ENCODE measurements around the gene CST7. TPM values are rescaled to one million over a fixed set of nuclear protein-coding genes. Genes with fewer than 3 reads are reported as not detected.
"Not testable (repeated sequence)": the region's sequence is repeated elsewhere in the genome, so short reads cannot be mapped to it uniquely, and the experiment has no call there.

CST7 gene
- polyA plus RNA-seq, 1 of the 3 experiments (the other 2 are of a cell fraction), result 0.07 TPM

DNA sequence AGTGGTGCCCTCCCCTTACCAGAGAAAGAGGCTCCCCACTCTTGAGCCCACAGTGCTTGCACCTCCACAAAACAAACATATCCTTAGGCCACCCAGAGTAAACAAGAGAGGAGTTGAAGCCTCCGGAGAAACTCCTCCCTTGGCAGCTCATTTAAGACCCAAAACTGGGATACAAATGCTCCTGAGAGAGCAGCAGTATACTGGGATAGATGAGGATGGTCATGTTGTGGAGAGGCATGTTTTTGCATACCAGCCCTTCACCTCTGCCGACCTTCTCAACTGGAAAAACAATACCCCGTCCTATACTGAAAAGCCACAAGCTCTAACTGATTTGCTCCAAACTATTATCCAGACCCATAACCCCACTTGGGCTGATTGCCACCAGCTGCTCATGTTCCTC, 28.4 kb upstream of the CST7 start:
- H3K9me3 ChIP-seq; H3K4me2 ChIP-seq; H3K27me3 ChIP-seq (ENCODE audit: insufficient read depth); H3K36me3 ChIP-seq (replicated peaks in 1 of 2; ENCODE audit: control insufficient read depth in 1 of 2, insufficient read depth in 2 of 2, low read length in 1 of 2); H3K9ac ChIP-seq; H3K4me3 ChIP-seq (ENCODE audit: low read depth in 2 of 2, low read length in 1 of 2); POLR2A ChIA-PET; H3K27ac ChIP-seq (ENCODE audit: low read depth in 2 of 2, low read length in 1 of 2); H3K9me2 ChIP-seq; H3K79me2 ChIP-seq (ENCODE audit: insufficient read depth); H3K4me1 ChIP-seq (ENCODE audit: control insufficient read depth in 1 of 2, insufficient read depth in 2 of 2, low read depth in 1 of 2, low read length in 1 of 2); H3F3A ChIP-seq (replicated peaks; ENCODE audit: insufficient read depth); H4K20me1 ChIP-seq (ENCODE audit: insufficient read depth); H2AFZ ChIP-seq (ENCODE audit: low read depth); DNase-seq: not testable (repeated sequence)
- 37% methylated on average over 3 of the region's 3 CpGs for WGBS (ENCODE audit: low lambda C conversion rate)
- CTCF ChIA-PET, result interaction anchor here (1.0 to 1.8 kb wide), 2 partner anchors 760 to 983 kb away, joined by 3 to 7 read pairs; no protein-coding TSS in a partner anchor

DNA sequence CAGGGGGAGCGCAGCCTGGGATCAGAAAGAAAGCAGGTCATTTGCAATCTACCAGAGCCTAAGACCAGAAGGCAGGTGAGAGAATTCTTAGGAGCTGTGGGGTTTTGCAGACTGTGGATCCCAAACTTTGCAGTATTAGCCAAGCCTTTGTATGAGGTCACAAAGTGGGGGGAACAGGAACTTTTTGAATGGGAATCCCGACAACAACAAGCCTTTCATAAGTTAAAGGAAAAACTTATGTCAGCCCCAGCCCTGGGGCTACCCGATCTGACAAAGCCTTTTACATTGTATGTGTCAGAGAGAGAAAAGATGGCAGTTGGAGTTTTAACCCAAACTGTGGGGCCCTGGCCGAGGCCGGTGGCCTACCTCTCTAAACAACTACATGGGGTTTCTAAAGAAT, 19.8 kb upstream of the CST7 start:
- H3K9me3 ChIP-seq; H3K9me2 ChIP-seq; H3K4me2 ChIP-seq; H3K9ac ChIP-seq; POLR2A ChIA-PET; H4K20me1 ChIP-seq (ENCODE audit: insufficient read depth); H2AFZ ChIP-seq (ENCODE audit: low read depth); H3K27me3 ChIP-seq (ENCODE audit: insufficient read depth); H3K4me3 ChIP-seq (ENCODE audit: low read depth in 2 of 2, low read length in 1 of 2); DNase-seq; H3K79me2 ChIP-seq (ENCODE audit: insufficient read depth); H3K4me1 ChIP-seq (ENCODE audit: control insufficient read depth in 1 of 2, insufficient read depth in 2 of 2, low read depth in 1 of 2, low read length in 1 of 2); H3K36me3 ChIP-seq (replicated peaks in 1 of 2; ENCODE audit: control insufficient read depth in 1 of 2, insufficient read depth in 2 of 2, low read length in 1 of 2); H3F3A ChIP-seq (replicated peaks; ENCODE audit: insufficient read depth); H3K27ac ChIP-seq (ENCODE audit: low read depth in 2 of 2, low read length in 1 of 2): not testable (repeated sequence)
- CTCF ChIA-PET, result interaction anchor here (2.4 kb wide), 1 partner anchor 11 kb away, joined by 11 read pairs; no protein-coding TSS in a partner anchor
- WGBS (ENCODE audit: low lambda C conversion rate), result 12% methylated on average over 5 of the region's 5 CpGs

DNA sequence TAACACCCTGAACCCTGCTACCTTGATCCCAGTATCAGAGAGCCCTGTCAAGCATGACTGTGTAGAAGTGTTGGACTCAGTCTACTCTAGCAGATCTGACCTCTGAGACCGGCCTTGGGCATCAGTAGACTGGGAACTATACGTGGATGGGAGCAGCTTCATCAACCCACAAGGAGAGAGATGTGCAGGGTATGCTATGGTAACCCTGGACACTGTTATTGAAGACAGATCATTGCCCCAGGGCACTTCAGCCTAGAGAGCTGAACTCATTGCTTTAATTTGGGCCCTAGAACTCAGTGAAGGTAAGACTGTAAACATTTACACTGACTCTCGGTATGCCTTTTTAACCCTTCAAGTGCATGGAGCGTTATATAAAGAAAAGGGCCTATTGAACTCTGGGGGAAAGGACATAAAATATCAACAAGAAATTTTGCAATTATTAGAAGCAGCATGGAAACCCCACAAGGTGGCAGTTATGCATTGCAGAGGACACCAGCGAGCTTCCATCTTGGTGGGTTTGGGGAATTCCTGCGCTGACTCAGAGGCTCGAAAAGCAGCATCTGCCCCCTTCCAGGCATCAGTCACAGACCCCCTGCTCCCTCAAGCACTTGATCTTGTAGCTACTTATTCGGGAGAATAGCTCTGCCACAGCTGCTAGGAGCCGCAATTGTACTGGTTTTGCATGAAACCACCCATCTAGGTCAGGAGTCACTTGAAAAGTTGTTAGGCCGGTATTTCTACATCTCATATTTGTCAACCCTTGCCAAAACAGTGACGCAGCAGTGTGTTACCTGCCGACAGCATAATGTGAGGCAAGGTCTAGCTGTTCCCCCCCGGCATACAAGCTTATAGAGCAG, 19.0 kb upstream of the CST7 start:
- H3K9me3 ChIP-seq; H3K27ac ChIP-seq (ENCODE audit: low read depth in 2 of 2, low read length in 1 of 2); H3K79me2 ChIP-seq (ENCODE audit: insufficient read depth); DNase-seq; H3K9ac ChIP-seq; H3K27me3 ChIP-seq (ENCODE audit: insufficient read depth); H3K36me3 ChIP-seq (replicated peaks in 1 of 2; ENCODE audit: control insufficient read depth in 1 of 2, insufficient read depth in 2 of 2, low read length in 1 of 2); H2AFZ ChIP-seq (ENCODE audit: low read depth); H3K4me2 ChIP-seq; H3K4me3 ChIP-seq (ENCODE audit: low read depth in 2 of 2, low read length in 1 of 2); H3F3A ChIP-seq (replicated peaks; ENCODE audit: insufficient read depth); H3K9me2 ChIP-seq; H4K20me1 ChIP-seq (ENCODE audit: insufficient read depth); H3K4me1 ChIP-seq (ENCODE audit: control insufficient read depth in 1 of 2, insufficient read depth in 2 of 2, low read depth in 1 of 2, low read length in 1 of 2); POLR2A ChIA-PET: not testable (repeated sequence)
- CTCF ChIA-PET, result interaction anchor here (0.6 to 3.0 kb wide), 7 partner anchors 12 to 148 kb away, joined by 3 to 13 read pairs (median 4); no protein-coding TSS in a partner anchor
- WGBS (ENCODE audit: low lambda C conversion rate), result 33% methylated on average over 9 of the region's 13 CpGs

DNA sequence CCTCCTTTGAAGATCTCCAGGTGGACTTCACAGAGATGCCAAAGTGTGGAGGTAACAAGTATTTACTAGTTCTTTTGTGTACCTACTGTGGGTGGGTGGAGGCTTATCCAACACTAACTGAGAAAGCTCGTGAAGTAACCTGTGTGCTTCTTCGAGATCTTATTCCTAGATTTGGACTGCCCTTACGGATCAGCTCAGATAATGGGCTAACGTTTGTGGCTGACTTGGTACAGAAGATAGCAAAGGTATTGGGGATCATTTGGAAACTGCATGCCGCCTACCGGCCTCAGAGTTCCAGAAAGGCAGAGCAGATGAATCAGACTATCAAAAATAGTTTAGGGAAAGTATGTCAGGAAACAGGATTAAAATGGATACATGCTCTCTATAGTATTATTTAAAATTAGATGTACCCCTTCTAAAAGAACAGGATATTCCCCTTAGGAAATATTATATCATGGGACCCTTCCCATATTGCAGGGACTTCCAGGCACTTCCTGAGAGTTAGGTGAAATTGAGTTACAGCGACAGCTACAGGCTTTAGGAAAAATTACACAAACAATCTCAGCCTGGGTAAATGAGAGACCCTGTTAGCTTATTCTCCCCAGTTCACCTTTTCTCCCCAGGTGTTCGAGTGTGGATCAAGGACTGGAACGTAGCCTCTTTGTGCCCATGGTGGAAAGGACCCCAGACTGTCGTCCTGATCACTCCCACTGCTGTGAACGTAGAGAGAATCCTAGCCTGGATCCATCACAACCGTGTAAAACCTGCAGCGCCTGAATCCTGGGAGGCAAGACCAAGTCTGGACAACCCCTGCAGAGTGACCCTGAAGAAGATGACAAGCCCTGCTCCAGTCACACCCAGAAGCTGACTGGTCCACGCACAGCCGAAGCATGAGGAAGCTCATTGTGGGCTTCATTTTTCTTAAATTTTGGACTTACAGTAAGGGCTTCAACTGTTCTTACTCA, 18.1 kb upstream of the CST7 start:
- H3K4me3 ChIP-seq (ENCODE audit: low read depth in 2 of 2, low read length in 1 of 2); H3K4me1 ChIP-seq (ENCODE audit: control insufficient read depth in 1 of 2, insufficient read depth in 2 of 2, low read depth in 1 of 2, low read length in 1 of 2); H3K9ac ChIP-seq; H3K27me3 ChIP-seq (ENCODE audit: insufficient read depth); POLR2A ChIA-PET; H3K9me2 ChIP-seq; H3K4me2 ChIP-seq; H3K27ac ChIP-seq (ENCODE audit: low read depth in 2 of 2, low read length in 1 of 2); H3K9me3 ChIP-seq; H3K79me2 ChIP-seq (ENCODE audit: insufficient read depth); DNase-seq; H3F3A ChIP-seq (replicated peaks; ENCODE audit: insufficient read depth); H3K36me3 ChIP-seq (replicated peaks in 1 of 2; ENCODE audit: control insufficient read depth in 1 of 2, insufficient read depth in 2 of 2, low read length in 1 of 2); H4K20me1 ChIP-seq (ENCODE audit: insufficient read depth): not testable (repeated sequence)
- CTCF ChIA-PET, result interaction anchor here (0.6 to 3.0 kb wide), 9 partner anchors 11 to 149 kb away, joined by 3 to 13 read pairs (median 3); no protein-coding TSS in a partner anchor
- peak overlapping the region; percentile 17; the same call in 1 of the 2 replicates for H2AFZ ChIP-seq (ENCODE audit: low read depth)
- 45% methylated on average over 14 of the region's 15 CpGs for WGBS (ENCODE audit: low lambda C conversion rate)
- TF ChIP-seq, protein P1, sequence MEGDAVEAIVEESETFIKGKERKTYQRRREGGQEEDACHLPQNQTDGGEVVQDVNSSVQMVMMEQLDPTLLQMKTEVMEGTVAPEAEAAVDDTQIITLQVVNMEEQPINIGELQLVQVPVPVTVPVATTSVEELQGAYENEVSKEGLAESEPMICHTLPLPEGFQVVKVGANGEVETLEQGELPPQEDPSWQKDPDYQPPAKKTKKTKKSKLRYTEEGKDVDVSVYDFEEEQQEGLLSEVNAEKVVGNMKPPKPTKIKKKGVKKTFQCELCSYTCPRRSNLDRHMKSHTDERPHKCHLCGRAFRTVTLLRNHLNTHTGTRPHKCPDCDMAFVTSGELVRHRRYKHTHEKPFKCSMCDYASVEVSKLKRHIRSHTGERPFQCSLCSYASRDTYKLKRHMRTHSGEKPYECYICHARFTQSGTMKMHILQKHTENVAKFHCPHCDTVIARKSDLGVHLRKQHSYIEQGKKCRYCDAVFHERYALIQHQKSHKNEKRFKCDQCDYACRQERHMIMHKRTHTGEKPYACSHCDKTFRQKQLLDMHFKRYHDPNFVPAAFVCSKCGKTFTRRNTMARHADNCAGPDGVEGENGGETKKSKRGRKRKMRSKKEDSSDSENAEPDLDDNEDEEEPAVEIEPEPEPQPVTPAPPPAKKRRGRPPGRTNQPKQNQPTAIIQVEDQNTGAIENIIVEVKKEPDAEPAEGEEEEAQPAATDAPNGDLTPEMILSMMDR (IDR thresholded peaks at IDR 0.05), result peak; percentile 61

DNA sequence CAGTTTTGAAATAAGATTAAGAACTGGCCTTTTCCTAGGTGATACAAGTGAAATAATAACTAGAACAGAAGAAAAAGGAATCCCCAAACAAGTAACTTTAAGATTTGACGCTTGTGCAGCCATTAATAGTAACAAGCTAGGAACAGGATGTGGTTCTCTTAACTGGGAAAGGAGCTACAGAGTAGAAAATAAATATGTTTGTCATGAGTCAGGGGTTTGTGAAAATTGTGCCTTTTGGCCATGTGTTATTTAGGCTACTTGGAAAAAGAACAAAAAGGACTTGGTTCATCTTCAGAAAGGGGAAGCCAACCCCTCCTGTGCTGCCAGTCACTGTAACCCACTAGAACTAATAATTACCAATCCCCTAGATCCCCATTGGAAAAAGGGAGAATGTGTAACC, 17.2 kb upstream of the CST7 start:
- H3F3A ChIP-seq (replicated peaks; ENCODE audit: insufficient read depth); H3K79me2 ChIP-seq (ENCODE audit: insufficient read depth); DNase-seq; H3K36me3 ChIP-seq (replicated peaks in 1 of 2; ENCODE audit: control insufficient read depth in 1 of 2, insufficient read depth in 2 of 2, low read length in 1 of 2); H3K27ac ChIP-seq (ENCODE audit: low read depth in 2 of 2, low read length in 1 of 2); H4K20me1 ChIP-seq (ENCODE audit: insufficient read depth); H3K4me1 ChIP-seq (ENCODE audit: control insufficient read depth in 1 of 2, insufficient read depth in 2 of 2, low read depth in 1 of 2, low read length in 1 of 2); H3K4me3 ChIP-seq (ENCODE audit: low read depth in 2 of 2, low read length in 1 of 2); H3K4me2 ChIP-seq; H3K9me3 ChIP-seq; H3K9ac ChIP-seq; POLR2A ChIA-PET; H3K9me2 ChIP-seq; H3K27me3 ChIP-seq (ENCODE audit: insufficient read depth): not testable (repeated sequence)
- CTCF ChIA-PET, result interaction anchor here (0.6 to 3.0 kb wide), 4 partner anchors 12 to 22 kb away, joined by 3 to 13 read pairs (median 3); no protein-coding TSS in a partner anchor
- WGBS (ENCODE audit: low lambda C conversion rate), result 47% methylated on average over 1 of the region's 1 CpG
- H2AFZ ChIP-seq (ENCODE audit: low read depth), result peak overlapping the region; percentile 17; the same call in 1 of the 2 replicates

Measured in SK-N-SH (cell line).